Muscle layer of duodenum (tissue), 2 donors: ENCODE measurements around the gene ZCCHC10.
A peak's percentile ranks its signal among the peaks of the same experiment; 100 is the strongest.
"Not testable (repeated sequence)": the region's sequence is repeated elsewhere in the genome, so short reads cannot be mapped to it uniquely, and the experiment has no call there.

ENCODE experiments used
- H3K27ac ChIP-seq: one replicate; pipeline ENCODE4 v1.7.0; 2013; ENCODE audit warnings: mild to moderate bottlenecking, low read length
- H3K27me3 ChIP-seq: one replicate; pipeline ENCODE4 v1.7.0; 2013; ENCODE audit warnings: low read depth, mild to moderate bottlenecking, control low read depth, low read length
- H3K36me3 ChIP-seq, 2 donors: one replicate each; pipeline ENCODE4 v1.7.0; 2013; ENCODE audit warnings: low read length in 2 of 2, control low read depth in 1 of 2, mild to moderate bottlenecking in 1 of 2; ENCODE audit not compliant: insufficient read depth in 2 of 2, control insufficient read depth in 1 of 2
- H3K4me1 ChIP-seq, 2 donors: one replicate each; pipeline ENCODE4 v1.7.0; 2013; ENCODE audit warnings: low read length in 2 of 2, mild to moderate bottlenecking in 2 of 2, control low read depth in 1 of 2, moderate library complexity in 1 of 2; ENCODE audit not compliant: insufficient read depth in 2 of 2, control insufficient read depth in 1 of 2
- H3K4me3 ChIP-seq, 2 donors: one replicate each; pipeline ENCODE4 v1.7.0; 2013; ENCODE audit warnings: low read length in 2 of 2, low read depth in 1 of 2, mild to moderate bottlenecking in 1 of 2
- H3K9me3 ChIP-seq, 2 donors: one replicate each; pipeline ENCODE4 v1.7.0; 2013; ENCODE audit warnings: low read length in 2 of 2, control low read depth in 1 of 2, mild to moderate bottlenecking in 1 of 2; ENCODE audit not compliant: control insufficient read depth in 1 of 2
- donor health status: healthy.

Gene ZCCHC10

GRCh38 chr5:133053448-133053847 is 27.1 kb upstream of the ZCCHC10 start:
- Histone ChIP-seq H3K9me3 (no peaks in the 10 kb centered on the region), H3K27me3 (no peaks in the 10 kb centered on the region), H3K4me1 (peaks cover 12 to 25% of the 10 kb centered on the region in 2 donors), H3K4me3 (peak overlapping the region in 1 of 2 donors; percentile 88), H3K36me3 (peaks cover 0 to 11% of the 10 kb centered on the region in 2 donors), H3K27ac (no peak overlapping the region)

GRCh38 chr5:133052317-133053175 is 26.2 kb upstream of the ZCCHC10 start:
- Histone ChIP-seq H3K4me3 (peak overlapping the region; percentile 88 to 95), H3K9me3 (no peaks in the 10 kb centered on the region), H3K27me3 (no peaks in the 10 kb centered on the region), H3K4me1 (peaks cover 12 to 25% of the 10 kb centered on the region in 2 donors), H3K36me3 (peaks cover 0 to 11% of the 10 kb centered on the region in 2 donors), H3K27ac (peak overlapping the region; percentile 100)

GRCh38 chr5:133051542-133052316 is 25.4 kb upstream of the ZCCHC10 start, which contains the start of gene HSPA4:
Gene HSPA4 (plus strand): TSS chr5:133052013. CDS start chr5:133052251, 238 bp downstream.
- peaks cover 0 to 11% of the 10 kb centered on the region in 2 donors for H3K36me3 ChIP-seq
- peak within 1 kb of the TSS; percentile 100 for H3K27ac ChIP-seq
- H3K27me3 ChIP-seq = no peaks in the 10 kb centered on the region
- H3K4me3 ChIP-seq = peak within 1 kb of the TSS; percentile 88 to 95
- no peaks in the 10 kb centered on the region for H3K9me3 ChIP-seq
- H3K4me1 ChIP-seq = peaks cover 12 to 20% of the 10 kb centered on the region in 2 donors

GRCh38 chr5:133051061-133051541 is 24.8 kb upstream of the ZCCHC10 start:
- peaks cover 12 to 20% of the 10 kb centered on the region in 2 donors for H3K4me1 ChIP-seq
- H3K36me3 ChIP-seq = peaks cover 0 to 11% of the 10 kb centered on the region in 2 donors
- H3K9me3 ChIP-seq = no peaks in the 10 kb centered on the region
- no peaks in the 10 kb centered on the region for H3K27me3 ChIP-seq
- peak overlapping the region; percentile 100 for H3K27ac ChIP-seq
- H3K4me3 ChIP-seq = peak overlapping the region; percentile 88 to 95

GRCh38 chr5:133050521-133050920 is 24.2 kb upstream of the ZCCHC10 start:
- Histone ChIP-seq H3K36me3 (peaks cover 0 to 11% of the 10 kb centered on the region in 2 donors), H3K4me3 (peak overlapping the region; percentile 88 to 95), H3K27me3 (no peaks in the 10 kb centered on the region), H3K4me1 (peaks cover 12 to 20% of the 10 kb centered on the region in 2 donors), H3K27ac (peak overlapping the region; percentile 100), H3K9me3 (no peaks in the 10 kb centered on the region)

GRCh38 chr5:133049726-133050048 is 23.3 kb upstream of the ZCCHC10 start:
- no peaks in the 10 kb centered on the region for H3K27me3 ChIP-seq
- peaks cover 0 to 11% of the 10 kb centered on the region in 2 donors for H3K36me3 ChIP-seq
- H3K4me3 ChIP-seq = no peak overlapping the region
- H3K27ac ChIP-seq = peak overlapping the region; percentile 64
- no peaks in the 10 kb centered on the region for H3K9me3 ChIP-seq
- peaks cover 12 to 20% of the 10 kb centered on the region in 2 donors for H3K4me1 ChIP-seq

GRCh38 chr5:133048993-133049725 is 22.8 kb upstream of the ZCCHC10 start:
- H3K4me1 ChIP-seq = peaks cover 12 to 20% of the 10 kb centered on the region in 2 donors
- peak overlapping the region; percentile 64 for H3K27ac ChIP-seq
- peaks cover 0 to 11% of the 10 kb centered on the region in 2 donors for H3K36me3 ChIP-seq
- H3K27me3 ChIP-seq = no peaks in the 10 kb centered on the region
- H3K9me3 ChIP-seq = no peaks in the 10 kb centered on the region
- no peak overlapping the region for H3K4me3 ChIP-seq

- H3K27ac ChIP-seq = no peak overlapping the region
- H3K9me3 ChIP-seq = no peaks in the 10 kb centered on the region
- H3K4me3 ChIP-seq = no peak overlapping the region
- H3K27me3 ChIP-seq = no peaks in the 10 kb centered on the region
- H3K36me3 ChIP-seq = peaks cover 0 to 11% of the 10 kb centered on the region in 2 donors
- H3K4me1 ChIP-seq = peaks cover 10 to 12% of the 10 kb centered on the region in 2 donors
These were observed 21.1 kb upstream of the ZCCHC10 start for GRCh38 chr5:133047404-133047803.

- H3K27ac ChIP-seq, H3K27me3 ChIP-seq, H3K4me3 ChIP-seq, H3K9me3 ChIP-seq, H3K36me3 ChIP-seq: not testable (repeated sequence)
- H3K4me1 ChIP-seq = peaks cover 10 to 12% of the 10 kb centered on the region in 2 donors
These were observed 20.2 kb upstream of the ZCCHC10 start for GRCh38 chr5:133046560-133046959.

- no peak overlapping the region for H3K27ac ChIP-seq
- H3K9me3 ChIP-seq = no peaks in the 10 kb centered on the region
- H3K4me3 ChIP-seq = no peak overlapping the region
- no peaks in the 10 kb centered on the region for H3K36me3 ChIP-seq
- no peaks in the 10 kb centered on the region for H3K27me3 ChIP-seq
- H3K4me1 ChIP-seq = no peaks in the 10 kb centered on the region
These were observed 15.6 kb upstream of the ZCCHC10 start for GRCh38 chr5:133041910-133042309.
